Measurements from ENCODE around the gene KAT6B. TPM values are rescaled to one million over a fixed set of nuclear protein-coding genes. Genes with fewer than 3 reads are reported as not detected.

Gene KAT6B
- total RNA-seq, 1 donor from 2014 or later = 41.1 TPM

- TF ChIP-seq CTCF (IDR thresholded peaks at IDR 0.05) = no peak
- intact Hi-C loops (cut with DNase I) = no loop called here
- Histone ChIP-seq H3K27me3 (no peaks in the 10 kb centered on the region), H3K9me3 (no peaks in the 10 kb centered on the region), H3K36me3 (peaks cover 0 to 12% of the 10 kb centered on the region in 2 donors), H3K4me3 (no peak overlapping the region), H3K27ac (no peak overlapping the region), H3K4me1 (peaks cover 0 to 15% of the 10 kb centered on the region in 2 donors)
- no peak for DNase-seq (ENCODE audit: low spot score in 2 of 2)
Observed at GRCh38 chr10:74992068-74992467, 165.7 kb downstream of the KAT6B start.

GRCh38 chr10:74993649-74994048, 167.2 kb downstream of the KAT6B start:
- no peaks in the 10 kb centered on the region for H3K9me3 ChIP-seq
- H3K4me1 ChIP-seq = peaks cover 0 to 7% of the 10 kb centered on the region in 2 donors
- peaks cover 0 to 12% of the 10 kb centered on the region in 2 donors for H3K36me3 ChIP-seq
- intact Hi-C loops (cut with DNase I) = no loop called here
- DNase-seq (ENCODE audit: low spot score in 2 of 2) = no peak
- no peaks in the 10 kb centered on the region for H3K27me3 ChIP-seq
- no peak overlapping the region for H3K27ac ChIP-seq
- no peak for TF ChIP-seq CTCF (IDR thresholded peaks at IDR 0.05)
- no peak overlapping the region for H3K4me3 ChIP-seq

GRCh38 chr10:74994854-74995253, 168.5 kb downstream of the KAT6B start:
- DNase-seq (ENCODE audit: low spot score in 2 of 2) = no peak
- intact Hi-C loops (cut with DNase I) = no loop called here
- no peak overlapping the region for H3K4me3 ChIP-seq
- TF ChIP-seq CTCF (IDR thresholded peaks at IDR 0.05) = no peak
- H3K27ac ChIP-seq = no peak overlapping the region
- peaks cover 0 to 12% of the 10 kb centered on the region in 2 donors for H3K36me3 ChIP-seq
- H3K27me3 ChIP-seq = no peaks in the 10 kb centered on the region
- H3K4me1 ChIP-seq = no peaks in the 10 kb centered on the region
- no peaks in the 10 kb centered on the region for H3K9me3 ChIP-seq

- Histone ChIP-seq H3K4me3 (no peak overlapping the region), H3K4me1 (no peaks in the 10 kb centered on the region), H3K27me3 (no peaks in the 10 kb centered on the region), H3K27ac (no peak overlapping the region), H3K36me3 (peaks cover 0 to 12% of the 10 kb centered on the region in 2 donors), H3K9me3 (no peaks in the 10 kb centered on the region)
- intact Hi-C loops (cut with DNase I) = no loop called here
- no peak for TF ChIP-seq CTCF (IDR thresholded peaks at IDR 0.05)
- no peak for DNase-seq (ENCODE audit: low spot score in 2 of 2)
Observed at GRCh38 chr10:74995806-74996205, 169.4 kb downstream of the KAT6B start.

- Histone ChIP-seq H3K27ac (no peak overlapping the region), H3K9me3 (no peaks in the 10 kb centered on the region), H3K36me3 (peaks cover 0 to 12% of the 10 kb centered on the region in 2 donors), H3K4me1 (no peaks in the 10 kb centered on the region), H3K27me3 (no peaks in the 10 kb centered on the region), H3K4me3 (no peak overlapping the region)
- no peak for DNase-seq (ENCODE audit: low spot score in 2 of 2)
- intact Hi-C loops (cut with DNase I) = no loop called here
- TF ChIP-seq CTCF (IDR thresholded peaks at IDR 0.05) = no peak
Observed at GRCh38 chr10:74997163-74997562, 170.8 kb downstream of the KAT6B start.

- no peak for TF ChIP-seq CTCF (IDR thresholded peaks at IDR 0.05)
- H3K4me3 ChIP-seq = no peak overlapping the region
- intact Hi-C loops (cut with DNase I) = loop anchor here (10.0 kb wide), 1 partner anchor 296 kb away; no protein-coding TSS in a partner anchor
- DNase-seq (ENCODE audit: low spot score in 2 of 2) = no peak
- no peaks in the 10 kb centered on the region for H3K36me3 ChIP-seq
- no peaks in the 10 kb centered on the region for H3K4me1 ChIP-seq
- no peaks in the 10 kb centered on the region for H3K9me3 ChIP-seq
- H3K27ac ChIP-seq = no peak overlapping the region
- H3K27me3 ChIP-seq = no peaks in the 10 kb centered on the region
Observed at GRCh38 chr10:75000748-75001321, 174.4 kb downstream of the KAT6B start.
